ENCODE data around the gene PI4K2A.

Gene PI4K2A

GRCh38 chr10:97664282-97664850, 23.9 kb downstream of the PI4K2A start:
- no peak for TF ChIP-seq CTCF (IDR thresholded peaks at IDR 0.05; ENCODE audit: extremely low read depth, missing control alignments)
- no peak for DNase-seq (ENCODE audit: low spot score)

GRCh38 chr10:97666992-97667391, 26.5 kb downstream of the PI4K2A start:
- DNase-seq (ENCODE audit: low spot score), result no peak
- no peak for TF ChIP-seq CTCF (IDR thresholded peaks at IDR 0.05; ENCODE audit: extremely low read depth, missing control alignments)

GRCh38 chr10:97667463-97667862, 27.0 kb downstream of the PI4K2A start:
- TF ChIP-seq CTCF (IDR thresholded peaks at IDR 0.05; ENCODE audit: extremely low read depth, missing control alignments), result no peak
- no peak for DNase-seq (ENCODE audit: low spot score)

- no peak for DNase-seq (ENCODE audit: low spot score)
- no peak for TF ChIP-seq CTCF (IDR thresholded peaks at IDR 0.05; ENCODE audit: extremely low read depth, missing control alignments)
These were observed 29.1 kb downstream of the PI4K2A start for GRCh38 chr10:97669571-97669970.

GRCh38 chr10:97673736-97674525, 33.5 kb downstream of the PI4K2A start:
- DNase-seq (ENCODE audit: low spot score), result no peak
- no peak for TF ChIP-seq CTCF (IDR thresholded peaks at IDR 0.05; ENCODE audit: extremely low read depth, missing control alignments)

- TF ChIP-seq CTCF (IDR thresholded peaks at IDR 0.05; ENCODE audit: extremely low read depth, missing control alignments), result no peak
- no peak for DNase-seq (ENCODE audit: low spot score)
These were observed 34.8 kb downstream of the PI4K2A start for GRCh38 chr10:97675222-97675621.

GRCh38 chr10:97676770-97677581, 36.5 kb downstream of the PI4K2A start:
- DNase-seq (ENCODE audit: low spot score), result peak; percentile 78
- TF ChIP-seq CTCF (IDR thresholded peaks at IDR 0.05; ENCODE audit: extremely low read depth, missing control alignments), result peak; percentile 50
